SK-N-MC (cell line): ENCODE data around the gene ZNF530.

Experiments
- EZH2 ChIP-seq: fragments of 200-600 bp; sonication (generic); IDR thresholded peaks from one replicate; pipeline ENCODE4 v1.6.1; 2017; ENCODE audit warnings: antibody characterized with exemption
- POLR2AphosphoS5 ChIP-seq: IDR thresholded peaks from 2 replicates; pipeline ENCODE4 v1.6.1; 2012; ENCODE audit warnings: mild to moderate bottlenecking, low read depth, low read length, borderline replicate concordance

GRCh38 chr19:57557659-57558058, 42.0 kb upstream of the ZNF530 start:
- no peak for TF ChIP-seq POLR2AphosphoS5
- no peak for TF ChIP-seq EZH2
